GM18951 (cell line): ENCODE measurements around the gene TRPV4.

Experiments used
- POLR2A ChIP-seq: IDR thresholded peaks from 4 replicates; pipeline ENCODE4 v1.6.1; 2011; ENCODE audit warnings: mild to moderate bottlenecking; ENCODE audit not compliant: insufficient read length, insufficient read depth; ENCODE audit errors: extremely low read depth
- in situ Hi-C: fragments of 300-500 bp; cut with MboI; formaldehyde crosslinking; loops from one replicate; pipeline ENCODE4 v1.12.0; 2022; ENCODE audit warnings: low sequenced_read_pairs, mixed read lengths, inconsistent platforms; ENCODE audit not compliant: unreplicated experiment

The TRPV4 gene

DNA sequence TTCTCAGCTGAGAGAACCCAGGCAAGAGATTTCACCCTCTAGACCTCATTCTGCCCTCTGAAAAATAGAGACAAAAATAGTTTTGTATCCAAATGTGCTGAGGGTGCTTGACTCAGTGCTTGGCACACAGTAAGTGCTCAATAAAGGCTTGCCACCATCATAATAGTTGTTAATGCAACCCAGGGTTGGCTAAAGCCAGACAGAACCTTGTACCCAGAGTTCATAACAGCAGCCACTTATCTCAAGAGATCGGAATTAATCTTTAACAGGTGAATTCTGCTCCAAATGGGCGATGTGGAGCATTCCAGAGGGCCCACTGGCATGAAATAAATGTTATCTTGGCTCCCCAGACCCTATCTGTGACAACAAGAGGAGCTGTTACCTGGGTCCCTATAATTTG, 2.9 kb downstream of the TRPV4 start:
- in situ Hi-C loops, result no loop called here
- TF ChIP-seq POLR2A, result no peak

DNA sequence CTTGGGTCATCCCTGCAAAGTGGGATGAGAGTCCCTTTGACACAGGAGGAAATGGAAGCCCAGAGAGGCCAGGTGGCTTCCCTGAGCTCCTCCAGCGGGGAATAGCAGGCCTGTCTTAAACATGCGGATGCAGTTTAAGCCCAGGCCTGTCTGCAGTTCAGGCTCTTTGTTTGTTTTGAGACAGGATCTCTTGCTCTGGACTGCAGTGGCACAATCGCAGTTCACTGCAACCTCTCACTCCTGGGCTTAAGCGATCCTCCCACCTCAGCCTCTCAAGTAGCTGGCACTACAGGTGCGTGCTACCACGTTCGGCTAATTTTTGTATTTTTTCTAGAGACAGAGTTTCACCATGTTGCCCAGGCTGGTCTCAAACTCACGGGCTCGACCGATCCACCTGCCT, 3.5 kb downstream of the TRPV4 start:
- no peak for TF ChIP-seq POLR2A
- in situ Hi-C loops, result no loop called here

DNA sequence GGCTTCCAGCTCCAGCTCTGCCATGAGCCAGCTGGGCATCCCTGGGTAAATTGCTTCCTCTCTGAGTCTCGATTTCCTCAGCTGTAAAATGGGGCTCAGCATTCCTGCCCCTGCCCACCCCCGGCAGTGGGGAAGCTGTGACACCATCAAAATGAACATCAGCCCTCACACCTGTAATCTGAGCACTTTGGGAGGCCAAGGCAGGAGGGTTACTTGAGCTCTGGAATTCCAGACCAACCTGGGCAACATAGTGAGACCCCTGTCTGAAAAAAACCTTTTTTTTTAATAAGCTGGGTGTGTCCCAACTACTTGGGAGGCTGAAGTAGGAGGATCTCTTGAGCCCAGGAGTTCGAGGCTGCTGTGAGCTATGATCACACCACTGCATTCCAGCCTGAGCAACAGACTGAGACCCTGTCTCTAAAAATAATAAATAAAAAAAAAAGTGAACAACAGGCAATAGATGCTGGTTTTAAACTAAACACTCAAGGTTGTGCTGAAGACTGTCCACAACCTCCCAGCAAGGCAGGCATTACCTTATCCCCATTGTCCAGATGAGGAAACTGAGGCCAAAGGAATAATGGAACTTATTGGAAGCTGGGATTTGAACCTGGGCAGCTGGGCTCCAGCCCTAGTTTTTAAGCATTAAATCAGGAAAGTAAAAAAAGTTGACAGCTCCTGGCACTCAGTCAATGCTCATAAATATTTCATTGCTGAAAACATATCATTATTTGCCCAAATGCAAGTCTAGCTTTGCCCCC, 4.3 kb downstream of the TRPV4 start:
- in situ Hi-C loops, result no loop called here
- TF ChIP-seq POLR2A, result no peak

DNA sequence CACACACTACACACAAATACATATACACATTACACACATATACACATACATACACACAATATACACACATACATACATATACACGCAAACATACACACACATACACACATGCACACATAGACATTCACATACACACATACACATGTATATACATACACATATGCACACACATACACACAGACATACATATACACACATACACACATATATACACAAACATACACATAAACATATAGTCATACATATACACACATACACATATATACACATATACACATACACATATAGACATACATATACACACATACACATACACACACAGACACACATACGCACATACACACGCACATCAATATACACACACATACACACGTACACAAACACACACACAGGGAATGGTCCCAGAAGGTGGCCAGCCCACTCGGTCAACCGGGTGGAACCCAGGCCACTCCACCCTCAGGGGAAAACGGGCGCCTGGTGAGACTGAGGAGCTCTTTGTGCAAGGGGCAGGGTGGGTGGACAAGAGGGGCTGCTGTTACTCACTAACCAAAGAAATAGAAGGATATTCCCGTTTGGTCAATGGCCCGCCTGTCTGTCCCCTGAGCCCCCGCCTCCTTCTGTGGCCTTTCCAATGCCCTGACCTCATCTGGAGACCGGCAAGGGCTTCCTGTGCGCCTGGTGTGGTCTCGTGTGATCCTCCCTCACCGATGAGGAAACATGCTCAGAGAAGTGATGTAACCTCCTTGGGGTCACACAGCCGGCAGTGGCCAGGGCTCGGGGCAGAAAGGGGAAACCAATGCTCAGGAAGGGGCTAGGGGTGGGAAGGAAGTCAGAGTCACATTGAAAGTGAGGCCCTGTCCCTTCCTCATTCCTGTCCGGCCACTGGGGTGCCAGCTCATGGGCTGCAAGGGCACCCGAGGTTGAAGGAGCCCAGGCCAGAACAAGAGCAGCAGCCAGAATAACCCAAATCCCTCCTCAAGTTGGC, 5.3 kb downstream of the TRPV4 start:
- TF ChIP-seq POLR2A, result no peak
- in situ Hi-C loops, result no loop called here

DNA sequence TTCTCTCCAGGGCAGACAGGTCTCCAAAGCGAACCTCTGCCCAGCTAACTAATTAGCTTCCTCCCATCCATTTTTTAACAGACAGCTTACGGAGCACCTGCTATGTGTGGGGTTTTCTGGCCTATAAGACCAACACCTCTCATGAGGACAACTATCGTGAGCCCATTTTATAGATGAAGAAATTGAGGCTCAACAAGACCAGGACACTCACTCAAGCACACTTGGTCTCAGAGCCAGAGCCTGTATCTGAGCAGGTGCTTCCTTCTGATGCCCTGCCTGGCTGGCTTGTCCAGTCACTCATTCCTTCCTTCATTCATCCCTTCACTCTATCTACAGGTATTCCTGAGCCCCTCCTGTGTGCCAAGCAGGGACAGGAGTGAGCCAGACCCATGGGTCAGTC, 6.1 kb downstream of the TRPV4 start:
- in situ Hi-C loops, result no loop called here
- TF ChIP-seq POLR2A, result no peak

DNA sequence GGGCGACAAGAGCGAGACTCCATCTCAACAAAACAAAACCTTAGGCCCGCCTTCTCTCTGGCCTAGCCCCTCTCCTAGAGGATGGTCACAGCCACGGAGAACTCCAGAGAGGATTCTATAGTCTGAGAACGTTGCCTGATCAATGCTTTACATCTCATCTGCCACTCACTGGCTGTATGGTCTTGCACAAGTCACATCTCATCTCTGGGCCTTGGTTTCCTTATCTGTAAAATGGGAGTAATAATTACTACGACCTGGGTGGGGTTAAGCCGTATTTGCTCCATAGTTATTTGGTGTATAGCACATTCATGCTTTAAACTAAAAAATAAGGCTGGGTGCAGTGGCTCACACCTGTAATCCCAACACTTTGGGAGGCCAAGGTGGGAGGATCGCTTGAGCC, 8.5 kb downstream of the TRPV4 start:
- in situ Hi-C loops, result no loop called here
- TF ChIP-seq POLR2A, result no peak

DNA sequence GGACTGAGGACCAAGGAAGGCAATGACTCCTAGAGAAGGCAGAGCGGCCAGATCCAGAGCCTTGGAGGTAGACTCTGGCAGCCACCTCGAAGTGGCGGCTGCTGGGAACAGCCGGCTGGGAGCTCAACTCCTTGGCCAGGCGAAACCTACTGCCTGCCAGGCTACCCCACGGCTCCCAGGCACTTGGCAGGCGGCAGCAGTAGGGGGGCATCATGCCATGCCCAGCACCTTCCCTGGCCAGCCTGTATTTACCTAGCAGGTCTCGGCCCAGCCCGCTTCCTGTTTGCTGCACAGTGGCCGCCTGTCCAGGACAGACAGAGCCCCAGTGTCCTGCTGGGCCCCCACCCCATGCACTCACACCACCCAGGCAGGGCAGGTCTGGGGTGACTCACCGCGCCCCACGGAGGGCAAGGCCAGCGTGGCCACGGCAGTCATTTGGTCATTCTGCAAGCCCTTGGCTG, 10.2 kb downstream of the TRPV4 start:
- in situ Hi-C loops, result no loop called here
- no peak for TF ChIP-seq POLR2A

DNA sequence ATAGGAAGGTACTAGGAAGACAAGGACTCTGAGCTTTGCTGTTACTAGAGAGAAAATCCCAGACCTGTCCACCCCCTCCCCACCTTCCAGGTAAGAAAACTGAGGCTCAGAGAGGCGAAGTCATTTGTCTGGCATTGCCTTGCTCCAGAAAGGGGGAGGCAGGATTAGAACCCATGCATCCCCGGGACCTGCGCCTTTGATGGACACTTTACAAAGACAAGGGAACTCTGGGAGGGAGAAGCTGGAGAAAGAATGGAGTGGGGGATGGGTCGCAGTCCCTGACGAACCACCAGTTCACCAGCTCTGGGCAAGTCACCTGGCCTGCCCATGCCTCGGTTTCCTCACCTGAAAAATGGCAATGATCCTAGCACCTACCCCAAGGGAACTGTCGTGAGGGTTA, 10.8 kb downstream of the TRPV4 start:
- in situ Hi-C loops, result no loop called here
- no peak for TF ChIP-seq POLR2A

DNA sequence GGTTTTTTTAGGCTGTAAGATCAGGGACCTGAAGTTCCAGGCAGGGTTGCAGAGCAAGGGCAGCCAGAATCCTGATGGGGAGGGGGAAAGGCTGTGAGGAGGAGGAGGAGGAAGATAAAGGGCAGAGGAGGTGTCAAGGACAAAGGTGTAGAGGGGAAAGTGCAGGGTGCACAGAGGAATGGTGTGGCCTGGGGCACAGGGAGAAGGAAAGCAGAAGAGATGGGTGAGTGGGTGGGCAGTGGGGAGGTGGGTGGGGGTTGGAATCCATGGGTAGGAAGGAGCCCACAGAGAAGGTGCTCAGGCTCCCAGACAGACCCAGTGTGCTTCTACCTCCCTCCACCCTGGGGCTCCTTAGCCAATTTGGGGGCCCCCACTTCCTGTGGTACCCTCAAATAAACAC, 11.2 kb downstream of the TRPV4 start:
- TF ChIP-seq POLR2A, result no peak
- in situ Hi-C loops, result no loop called here

DNA sequence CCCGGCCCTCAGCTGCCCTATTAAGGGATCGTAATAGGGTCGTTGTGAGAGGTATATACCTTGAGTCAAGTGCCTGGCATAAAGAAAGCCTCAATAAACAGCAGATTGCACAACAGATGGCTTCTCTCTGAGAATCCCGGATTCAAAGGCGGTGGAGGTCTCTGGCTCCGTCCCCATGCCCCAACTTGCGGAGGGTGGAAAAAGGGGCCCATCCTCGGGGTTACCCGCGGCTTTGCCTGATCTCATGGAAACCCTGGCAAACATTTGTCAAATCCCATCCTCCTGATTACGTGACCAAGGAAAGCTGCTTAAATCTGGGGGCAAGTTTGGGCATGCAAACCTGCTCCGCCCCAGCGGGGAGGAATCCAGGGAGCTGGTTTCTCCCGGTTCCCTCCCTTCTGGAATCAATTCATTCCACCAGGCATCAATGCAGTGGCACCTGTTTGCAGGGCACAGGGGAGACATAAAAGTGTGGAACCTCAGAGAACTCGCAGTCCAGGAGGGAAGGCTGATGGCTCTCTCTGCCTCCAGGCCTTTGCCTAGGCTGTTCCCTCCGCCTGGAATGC, 12.3 kb downstream of the TRPV4 start:
- TF ChIP-seq POLR2A, result no peak
- in situ Hi-C loops, result no loop called here

DNA sequence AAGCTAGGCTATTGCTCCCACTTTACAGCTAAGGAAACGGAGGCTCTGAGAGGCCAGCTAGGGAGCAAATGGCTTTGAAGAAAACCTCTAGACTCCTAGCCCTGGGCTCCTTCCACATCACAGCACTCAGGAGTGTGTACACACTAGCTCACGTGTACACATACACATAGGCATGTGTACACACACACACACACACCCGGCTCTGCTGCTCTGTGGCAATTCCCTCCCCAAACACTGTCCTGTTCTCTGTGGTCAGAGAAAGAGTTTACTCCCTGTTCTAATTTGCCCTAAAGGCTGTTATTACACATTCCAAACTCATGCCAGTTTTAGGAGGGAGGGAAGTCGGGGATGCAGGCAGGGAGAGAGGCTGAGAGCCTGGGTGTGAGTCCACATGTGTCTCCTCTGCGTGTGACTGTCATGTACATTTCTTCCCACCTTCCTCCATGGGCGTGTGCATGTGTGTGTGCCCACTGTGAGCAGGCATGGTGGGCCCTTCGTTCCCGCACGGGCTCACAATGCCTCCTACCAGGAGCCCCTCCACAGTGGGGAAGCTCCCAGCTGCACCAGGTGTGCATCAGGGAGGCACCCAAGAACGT, 14.2 kb downstream of the TRPV4 start:
- no peak for TF ChIP-seq POLR2A
- in situ Hi-C loops, result no loop called here

DNA sequence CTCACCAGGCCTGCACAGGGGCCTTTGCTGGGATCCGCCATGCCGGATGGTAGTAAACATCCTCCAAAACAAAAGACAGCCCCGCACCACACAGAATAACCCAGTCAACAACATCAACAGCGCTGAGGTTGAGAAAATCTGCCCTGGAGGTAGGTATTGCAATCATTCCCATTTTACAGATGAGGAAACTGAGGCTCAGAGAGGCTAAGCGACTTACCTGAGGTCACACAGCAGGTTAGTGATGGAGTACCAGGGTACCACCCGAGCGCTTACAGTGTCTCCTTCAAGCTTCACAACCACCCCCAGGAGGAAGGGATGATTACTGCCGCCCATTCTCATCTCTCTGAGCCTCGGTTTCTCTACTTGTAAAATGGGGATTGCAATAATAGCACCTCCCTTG, 14.9 kb downstream of the TRPV4 start:
- TF ChIP-seq POLR2A, result no peak
- in situ Hi-C loops, result no loop called here

DNA sequence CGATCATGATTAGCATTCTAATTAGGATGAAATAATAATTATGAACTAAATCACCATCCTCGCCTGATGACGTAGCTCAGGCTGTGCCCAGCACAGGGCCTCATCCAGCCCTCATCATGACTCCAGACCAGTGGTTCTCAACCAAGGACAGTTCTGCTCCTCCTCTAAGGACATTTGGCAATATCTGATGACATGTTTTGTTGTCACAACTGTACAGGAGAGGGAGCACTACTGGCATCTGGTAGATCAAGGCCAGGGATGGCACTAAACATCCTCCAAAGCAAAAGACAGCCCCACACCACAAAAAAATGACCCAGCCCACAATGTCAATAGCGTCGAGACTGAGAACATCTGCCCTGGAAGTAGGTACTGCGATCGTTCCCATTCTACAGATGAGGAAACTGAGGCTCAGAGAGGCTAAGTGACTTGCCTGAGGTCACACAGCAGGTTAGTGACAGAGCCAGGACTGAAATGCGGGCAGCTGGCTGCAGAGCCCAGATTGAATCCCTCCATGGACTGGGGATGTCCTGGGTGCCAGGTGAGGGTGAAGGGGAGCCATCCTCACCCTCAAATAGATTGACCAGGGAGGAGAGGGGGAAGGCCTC, 15.5 kb downstream of the TRPV4 start:
- TF ChIP-seq POLR2A, result no peak
- in situ Hi-C loops, result no loop called here

DNA sequence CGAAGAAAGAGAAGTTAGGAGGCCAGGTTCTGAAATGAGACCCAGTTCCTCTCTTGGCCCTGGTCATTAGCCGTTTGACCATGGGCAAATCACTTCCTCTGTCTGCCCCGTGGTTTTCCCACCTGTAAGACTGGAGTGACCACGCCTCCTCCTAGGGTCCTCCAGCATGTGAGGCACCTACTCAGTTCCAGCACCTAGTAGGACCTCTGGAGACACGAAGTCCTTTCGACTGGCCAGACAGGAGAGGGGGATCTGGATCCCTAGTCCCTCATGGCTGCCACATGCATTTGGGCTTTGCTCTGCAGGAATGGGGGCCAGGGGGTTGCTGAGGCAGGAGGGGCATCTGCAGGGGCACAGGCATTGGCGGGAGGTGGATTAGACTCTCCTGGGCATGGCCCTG, 16.3 kb downstream of the TRPV4 start:
- TF ChIP-seq POLR2A, result no peak
- in situ Hi-C loops, result no loop called here
